HG02852 (cell line): Measurements from ENCODE around the gene STAP2.
"Not testable (repeated sequence)": the region's sequence is repeated elsewhere in the genome, so short reads cannot be mapped to it uniquely, and the experiment has no call there.

Experiments used
- ATAC-seq: cut with Tn5 transposase; IDR thresholded peaks from one replicate; pipeline ENCODE4 v1.9.1; 2021; ENCODE audit warnings: mild to moderate bottlenecking, moderate library complexity; ENCODE audit not compliant: unreplicated experiment

The STAP2 gene

GRCh38 chr19:4277191-4277696 lies 61.4 kb downstream of the STAP2 start:
- ATAC-seq = no peak

GRCh38 chr19:4274321-4274686 lies 64.3 kb downstream of the STAP2 start:
- not testable (repeated sequence) for ATAC-seq
